HG02642 (cell line): Measurements from ENCODE around the gene HMGCS2.
"Not testable (repeated sequence)": the region's sequence is repeated elsewhere in the genome, so short reads cannot be mapped to it uniquely, and the experiment has no call there.

Source experiments
- ATAC-seq: cut with Tn5 transposase; IDR thresholded peaks from one replicate; pipeline ENCODE4 v1.9.1; 2021; ENCODE audit warnings: mild to moderate bottlenecking; ENCODE audit not compliant: unreplicated experiment, poor library complexity

The HMGCS2 gene

GRCh38 chr1:119791377-119791776 lies 22.7 kb upstream of the HMGCS2 start:
- ATAC-seq, result no peak

- no peak for ATAC-seq
Observed at GRCh38 chr1:119790451-119791198, 21.9 kb upstream of the HMGCS2 start.

- ATAC-seq, result no peak
Observed at GRCh38 chr1:119787776-119788175, 19.1 kb upstream of the HMGCS2 start.

- ATAC-seq, result not testable (repeated sequence)
Observed at GRCh38 chr1:119786473-119787050, 17.9 kb upstream of the HMGCS2 start.

GRCh38 chr1:119786046-119786445 lies 17.3 kb upstream of the HMGCS2 start:
- not testable (repeated sequence) for ATAC-seq

GRCh38 chr1:119784191-119784781 lies 15.6 kb upstream of the HMGCS2 start:
- ATAC-seq, result no peak

GRCh38 chr1:119783354-119784185 lies 14.9 kb upstream of the HMGCS2 start:
- ATAC-seq, result no peak

GRCh38 chr1:119782631-119783325 lies 14.1 kb upstream of the HMGCS2 start:
- no peak for ATAC-seq

- no peak for ATAC-seq
Observed at GRCh38 chr1:119781434-119782210, 12.9 kb upstream of the HMGCS2 start.

GRCh38 chr1:119779869-119780356 lies 11.2 kb upstream of the HMGCS2 start:
- no peak for ATAC-seq

GRCh38 chr1:119778886-119779560 lies 10.3 kb upstream of the HMGCS2 start:
- no peak for ATAC-seq

GRCh38 chr1:119778359-119778758 lies 9.7 kb upstream of the HMGCS2 start:
- ATAC-seq, result no peak

- ATAC-seq, result no peak
Observed at GRCh38 chr1:119774746-119775490, 6.2 kb upstream of the HMGCS2 start.

GRCh38 chr1:119773711-119774241 lies 5.1 kb upstream of the HMGCS2 start:
- no peak for ATAC-seq

- no peak for ATAC-seq
Observed at GRCh38 chr1:119772298-119772697, 3.6 kb upstream of the HMGCS2 start.

GRCh38 chr1:119771770-119772169 lies 3.1 kb upstream of the HMGCS2 start:
- ATAC-seq, result no peak

GRCh38 chr1:119771016-119771415 lies 2.3 kb upstream of the HMGCS2 start:
- no peak for ATAC-seq

GRCh38 chr1:119767486-119767885 lies 1.2 kb downstream of the HMGCS2 start:
- no peak for ATAC-seq
